DOHH2 (cell line): ENCODE results near the gene PRSS35.
"Not testable (repeated sequence)": the region's sequence is repeated elsewhere in the genome, so short reads cannot be mapped to it uniquely, and the experiment has no call there.

Experiments
- H3F3A ChIP-seq: fragments of 200-600 bp; sonication (generic), shearing (Covaris generic); 2 replicates; pipeline ENCODE4 v1.6.0; 2016; ENCODE audit warnings: antibody characterized with exemption, mild to moderate bottlenecking; ENCODE audit not compliant: control insufficient read depth, insufficient read depth
- H3K27ac ChIP-seq: fragments of 200-600 bp; sonication (generic); 2 replicates; pipeline ENCODE4 v1.5.1; 2014; ENCODE audit warnings: low read depth, mild to moderate bottlenecking, low read length, moderate library complexity
- H3K27me3 ChIP-seq: fragments of 200-600 bp; sonication (generic); 2 replicates; pipeline ENCODE4 v1.6.1; 2014; ENCODE audit warnings: mild to moderate bottlenecking, low read length, mixed read lengths; ENCODE audit not compliant: control insufficient read depth
- H3K36me3 ChIP-seq: fragments of 200-600 bp; sonication (generic); 2 replicates; pipeline ENCODE4 v1.6.1; 2014; ENCODE audit warnings: mild to moderate bottlenecking, low read length, moderate library complexity, mixed read lengths; ENCODE audit not compliant: control insufficient read depth
- H3K4me1 ChIP-seq: fragments of 200-600 bp; sonication (generic); 2 replicates; pipeline ENCODE4 v1.6.1; 2014; ENCODE audit warnings: mild to moderate bottlenecking, low read length, mixed read lengths; ENCODE audit not compliant: control insufficient read depth
- H3K4me2 ChIP-seq: fragments of 200-600 bp; sonication (generic); 2 replicates; pipeline ENCODE4 v1.6.0; 2014; ENCODE audit warnings: mild to moderate bottlenecking, low read length, moderate library complexity
- H3K4me3 ChIP-seq: fragments of 200-600 bp; sonication (generic); 2 replicates; pipeline ENCODE4 v1.5.1; 2014; ENCODE audit warnings: mild to moderate bottlenecking, low read length, mixed read lengths
- H3K79me2 ChIP-seq: fragments of 200-600 bp; sonication (generic); 2 replicates; pipeline ENCODE4 v1.6.1; 2014; ENCODE audit warnings: mild to moderate bottlenecking, low read length, mixed read lengths; ENCODE audit not compliant: control insufficient read depth
- H3K9me2 ChIP-seq: fragments of 200-600 bp; sonication (generic); replicated peaks from 2 replicates; pipeline ENCODE4 v1.6.1; 2014; ENCODE audit warnings: mild to moderate bottlenecking, low read length, mixed read lengths; ENCODE audit not compliant: control insufficient read depth
- H3K9me3 ChIP-seq: fragments of 200-600 bp; sonication (generic); 2 replicates; pipeline ENCODE4 v1.6.1; 2014; ENCODE audit warnings: antibody characterized with exemption, low read length, mixed read lengths; ENCODE audit not compliant: control insufficient read depth, insufficient read depth
- H4K20me1 ChIP-seq: fragments of 200-600 bp; sonication (generic); 2 replicates; pipeline ENCODE4 v1.6.0; 2014; ENCODE audit warnings: low read depth, mild to moderate bottlenecking, antibody characterized with exemption, low read length, moderate library complexity; ENCODE audit not compliant: control insufficient read depth, insufficient read depth
- EZH2phosphoT487 ChIP-seq: fragments of 200-600 bp; sonication (generic); IDR thresholded peaks from 2 replicates; pipeline ENCODE4 v1.6.1; 2017; ENCODE audit warnings: borderline replicate concordance, mild to moderate bottlenecking, antibody characterized with exemption, low read length, moderate library complexity, mixed read lengths
- TF ChIP-seq, protein P1 (sequence below): fragments of 200-600 bp; sonication (generic); IDR thresholded peaks from one replicate; pipeline ENCODE4 v1.5.1; 2014; ENCODE audit warnings: antibody characterized with exemption, mild to moderate bottlenecking, low read depth, low read length; ENCODE audit not compliant: poor library complexity, severe bottlenecking

PRSS35 gene

DNA sequence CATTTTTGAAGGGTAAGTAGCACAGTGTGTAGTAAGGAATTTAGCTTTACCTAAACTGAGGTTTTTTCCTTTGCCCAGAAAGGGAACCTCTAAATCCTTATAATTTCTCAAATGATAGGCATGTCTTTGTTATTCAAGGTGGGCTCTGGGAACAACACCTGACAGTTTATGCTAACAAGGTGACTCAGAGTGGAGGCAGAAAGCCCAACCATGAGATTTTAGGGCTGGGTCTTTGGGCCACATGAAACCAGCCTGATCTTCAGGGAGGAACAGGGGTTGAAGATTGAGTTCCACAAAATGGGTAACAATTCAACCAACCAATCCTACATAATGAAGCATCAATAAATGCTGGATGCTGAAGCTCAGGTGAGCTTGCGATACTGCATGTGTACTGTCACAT lies 46.6 kb downstream of the PRSS35 start:
- Histone ChIP-seq H3K4me1 (no peaks in the 10 kb centered on the region), H3K4me2 (no peak overlapping the region), H3K27ac (no peak overlapping the region), H3K9me3 (peaks cover 3% of the 10 kb centered on the region; the same call in 1 of the 2 replicates), H3F3A (no peaks in the 10 kb centered on the region), H3K4me3 (no peak overlapping the region), H3K36me3 (no peaks in the 10 kb centered on the region), H3K9me2 (no peaks in the 10 kb centered on the region), H4K20me1 (no peaks in the 10 kb centered on the region), H3K27me3 (no peaks in the 10 kb centered on the region), H3K79me2 (no peaks in the 10 kb centered on the region)
- TF ChIP-seq, protein P1, sequence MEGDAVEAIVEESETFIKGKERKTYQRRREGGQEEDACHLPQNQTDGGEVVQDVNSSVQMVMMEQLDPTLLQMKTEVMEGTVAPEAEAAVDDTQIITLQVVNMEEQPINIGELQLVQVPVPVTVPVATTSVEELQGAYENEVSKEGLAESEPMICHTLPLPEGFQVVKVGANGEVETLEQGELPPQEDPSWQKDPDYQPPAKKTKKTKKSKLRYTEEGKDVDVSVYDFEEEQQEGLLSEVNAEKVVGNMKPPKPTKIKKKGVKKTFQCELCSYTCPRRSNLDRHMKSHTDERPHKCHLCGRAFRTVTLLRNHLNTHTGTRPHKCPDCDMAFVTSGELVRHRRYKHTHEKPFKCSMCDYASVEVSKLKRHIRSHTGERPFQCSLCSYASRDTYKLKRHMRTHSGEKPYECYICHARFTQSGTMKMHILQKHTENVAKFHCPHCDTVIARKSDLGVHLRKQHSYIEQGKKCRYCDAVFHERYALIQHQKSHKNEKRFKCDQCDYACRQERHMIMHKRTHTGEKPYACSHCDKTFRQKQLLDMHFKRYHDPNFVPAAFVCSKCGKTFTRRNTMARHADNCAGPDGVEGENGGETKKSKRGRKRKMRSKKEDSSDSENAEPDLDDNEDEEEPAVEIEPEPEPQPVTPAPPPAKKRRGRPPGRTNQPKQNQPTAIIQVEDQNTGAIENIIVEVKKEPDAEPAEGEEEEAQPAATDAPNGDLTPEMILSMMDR, result no peak
- no peak for TF ChIP-seq EZH2phosphoT487

GRCh38 chr6:83571663-83572185 lies 59.4 kb downstream of the PRSS35 start:
- H3F3A ChIP-seq, H3K4me3 ChIP-seq, H4K20me1 ChIP-seq, H3K4me2 ChIP-seq, H3K9me3 ChIP-seq, H3K27ac ChIP-seq, H3K4me1 ChIP-seq, H3K9me2 ChIP-seq, H3K79me2 ChIP-seq, H3K36me3 ChIP-seq, H3K27me3 ChIP-seq: not testable (repeated sequence)

- TF ChIP-seq EZH2phosphoT487, result no peak
- TF ChIP-seq, protein P1, result no peak
- Histone ChIP-seq H3K9me2 (no peaks in the 10 kb centered on the region), H3K4me1 (no peaks in the 10 kb centered on the region), H3K27me3 (no peaks in the 10 kb centered on the region), H3K9me3 (no peaks in the 10 kb centered on the region), H4K20me1 (no peaks in the 10 kb centered on the region), H3F3A (no peaks in the 10 kb centered on the region), H3K79me2 (no peaks in the 10 kb centered on the region), H3K36me3 (no peaks in the 10 kb centered on the region), H3K4me2 (no peak overlapping the region), H3K4me3 (no peak overlapping the region), H3K27ac (no peak overlapping the region)
Observed at GRCh38 chr6:83574783-83575182, 62.4 kb downstream of the PRSS35 start.
